Stomach (tissue), 19 donors: ENCODE data around the gene IVD. TPM values are rescaled to one million over a fixed set of nuclear protein-coding genes. Genes with fewer than 3 reads are reported as not detected.

Experiments
- DNase-seq, 2 donors: peaks; one replicate each; pipeline versions ENCODE4 v3.0.0 to v3.0.0-alpha.2; 2013 to 2019
- H3K27ac ChIP-seq, 5 donors: fragments of 200-600 bp in 4 of 5; sonication (generic) in 4 of 5; one replicate each; pipeline ENCODE4 v1.5.1; 2013 to 2019; ENCODE audit warnings: mild to moderate bottlenecking in 1 of 5, moderate library complexity in 1 of 5
- H3K27me3 ChIP-seq, 3 donors: fragments of 200-600 bp; sonication (generic); one replicate each; pipeline ENCODE4 v1.5.1; 2017 to 2019; ENCODE audit warnings: mixed run types in 1 of 3
- H3K36me3 ChIP-seq, 4 donors: fragments of 200-600 bp; sonication (generic); 1 replicate in 3 of 4; 2 replicates in 1 of 4; pipeline ENCODE4 v1.5.1; 2016 to 2019
- H3K4me1 ChIP-seq, 4 donors: fragments of 200-600 bp; sonication (generic); one replicate each; pipeline ENCODE4 v1.5.1; 2016 to 2019
- H3K4me3 ChIP-seq, 4 donors: fragments of 200-600 bp; sonication (generic) in 3 of 4; one replicate each; pipeline ENCODE4 v1.5.1; 2016 to 2019; ENCODE audit warnings: mild to moderate bottlenecking in 1 of 4
- H3K9me3 ChIP-seq, 4 donors: fragments of 200-600 bp; sonication (generic); one replicate each; pipeline ENCODE4 v1.5.1; 2016 to 2019
- CTCF ChIP-seq, 7 experiments: fragments of 450-650 bp in 4 of 7; fragments of 200-600 bp in 3 of 7; sonication (generic) in 3 of 7; IDR thresholded peaks; one replicate each; pipeline ENCODE4 v1.5.1; 2016 to 2019; ENCODE audit warnings: antibody characterized with exemption in 7 of 7, control low read depth in 2 of 7, mild to moderate bottlenecking in 1 of 7
- EP300 ChIP-seq: sonication (generic); formaldehyde crosslinking; IDR thresholded peaks from one replicate; pipeline ENCODE4 v1.6.1; 2017; ENCODE audit warnings: antibody characterized with exemption
- POLR2A ChIP-seq, 4 donors: fragments of 450-650 bp; IDR thresholded peaks; one replicate each; pipeline ENCODE4 v1.6.1; 2016; ENCODE audit warnings: antibody characterized with exemption in 4 of 4, control low read depth in 2 of 4, mild to moderate bottlenecking in 1 of 4, moderate library complexity in 1 of 4
- POLR2AphosphoS5 ChIP-seq, 3 donors: sonication (generic); formaldehyde crosslinking; IDR thresholded peaks; one replicate each; pipeline ENCODE4 v1.6.1; 2016; ENCODE audit warnings: antibody characterized with exemption in 3 of 3
- WGBS, 5 donors: extraction: QIAGEN DNeasy Blood & Tissue Kit in 3 of 5; methylation state at CpG; one replicate each; pipeline versions ENCODE4 v1.1.5 to v1.1.7; 2013 to 2018; 5-methylcytosine and 5-hydroxymethylcytosine counted together
- intact Hi-C: fragments of 100-400 bp; cut with DNase I; formaldehyde crosslinking; loops from one replicate; pipeline ENCODE4 v1.15.1; 2023; ENCODE audit warnings: low total_unique reads
- long read RNA-seq, 10 donors: transcript quantifications; one replicate each; lab custom pipeline, GENCODE V29; 2026
- polyA plus RNA-seq, 3 donors: library from polyadenylated mRNA; stranded (reverse); fragments of 200-250 nt; gene quantifications; one replicate each; pipeline ENCODE4 v1.2.3, GENCODE V29; 2013
- total RNA-seq, 5 donors: library from RNA; depleted of rRNA; stranded (reverse); fragments of >200 nt; gene quantifications; one replicate each; pipeline versions ENCODE4 v1.1.0 to v1.2.3, GENCODE V29; 2014 to 2016
- donor health status: healthy with polysubstance abuse.
- donor health status: Bipolar disorder and iron deficiency.
- donor health status: healthy.

The IVD gene
- 10 to 100 TPM; 40.9 to 78.1 (median 50.0) TPM for total RNA-seq
- polyA plus RNA-seq: 10 to 100 TPM; 26.7 to 45.1 (median 34.8) TPM
- long read RNA-seq, donor 1, transcript IVD-206 (12 exons, 1,809 nt): major isoform, 5 of 7 reads
- long read RNA-seq, donor 1, partial matches to known transcripts: 0 of 7 reads
- long read RNA-seq, donor 1, other reads (novel, unspliced or antisense): 0 of 7 reads
- long read RNA-seq, donor 2, transcript IVD-206 (12 exons, 1,809 nt): major isoform, 5 of 7 reads
- long read RNA-seq, donor 2, partial matches to known transcripts: 0 of 7 reads
- long read RNA-seq, donor 2, other reads (novel, unspliced or antisense): 0 of 7 reads
- long read RNA-seq, donor 3, partial matches to known transcripts: 6 of 9 reads
- long read RNA-seq, donor 3, other reads (novel, unspliced or antisense): 0 of 9 reads
- long read RNA-seq, donor 4, partial matches to known transcripts: 0 of 1 reads
- long read RNA-seq, donor 4, other reads (novel, unspliced or antisense): 0 of 1 reads
- long read RNA-seq, donor 5, partial matches to known transcripts: 0 of 6 reads
- long read RNA-seq, donor 5, other reads (novel, unspliced or antisense): 0 of 6 reads
- long read RNA-seq, donor 6, transcript IVD-206 (12 exons, 1,809 nt): major isoform, 12 of 56 reads
- long read RNA-seq, donor 6, partial matches to known transcripts: 40 of 56 reads
- long read RNA-seq, donor 6, other reads (novel, unspliced or antisense): 0 of 56 reads
- long read RNA-seq, donor 7, partial matches to known transcripts: 0 of 4 reads
- long read RNA-seq, donor 7, other reads (novel, unspliced or antisense): 0 of 4 reads
- long read RNA-seq, donor 8, transcript IVD-206 (12 exons, 1,809 nt): major isoform, 7 of 8 reads
- long read RNA-seq, donor 8, partial matches to known transcripts: 0 of 8 reads
- long read RNA-seq, donor 8, other reads (novel, unspliced or antisense): 0 of 8 reads
- long read RNA-seq, donor 9, partial matches to known transcripts: 0 of 3 reads
- long read RNA-seq, donor 9, other reads (novel, unspliced or antisense): 0 of 3 reads
- long read RNA-seq, donor 10, partial matches to known transcripts: 0 of 1 reads
- long read RNA-seq, donor 10, other reads (novel, unspliced or antisense): 0 of 1 reads

DNA sequence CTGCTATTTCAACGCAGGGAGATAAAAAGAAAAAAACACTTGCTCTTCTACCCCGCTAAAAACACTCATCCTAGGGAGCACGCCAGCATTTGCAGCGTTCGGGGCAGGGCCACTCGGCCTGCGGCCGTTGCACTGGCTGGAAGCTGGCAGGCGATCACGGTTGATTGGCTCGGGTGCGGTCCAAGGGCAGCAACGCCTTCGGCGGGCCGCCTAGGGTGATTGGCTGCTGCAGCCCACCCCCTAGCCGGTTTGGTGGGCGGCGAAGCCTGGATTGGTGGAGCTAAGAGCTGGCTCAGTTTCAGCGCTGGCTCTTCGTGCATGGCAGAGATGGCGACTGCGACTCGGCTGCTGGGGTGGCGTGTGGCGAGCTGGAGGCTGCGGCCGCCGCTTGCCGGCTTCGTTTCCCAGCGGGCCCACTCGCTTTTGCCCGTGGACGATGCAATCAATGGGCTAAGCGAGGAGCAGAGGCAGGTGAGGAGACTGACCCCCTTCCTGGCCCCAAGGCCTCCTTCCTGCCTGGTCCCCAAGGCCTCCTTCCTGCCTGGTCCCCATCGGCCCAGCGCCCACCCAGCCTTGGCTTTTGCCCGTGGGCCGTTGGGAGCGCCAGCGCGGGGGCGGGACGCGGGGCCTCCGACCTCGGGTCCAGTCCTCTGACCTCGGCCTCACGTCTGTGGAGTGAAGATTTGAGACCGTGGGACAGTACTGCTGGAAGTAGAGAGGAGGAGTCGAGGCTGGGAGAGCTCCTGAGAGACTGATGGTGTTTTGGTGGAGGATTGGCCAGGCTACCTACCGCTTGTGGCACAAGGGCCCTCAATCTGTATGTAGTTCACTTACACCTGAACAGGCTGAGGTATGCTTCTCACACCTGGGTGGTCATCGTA, at the start of gene IVD:
TSS of gene IVD (plus strand) at position 295 of the 881 bp plus-strand sequence. CDS start at position 328, 33 bp downstream.
- peak; percentile 96 to 98 for DNase-seq
- Histone ChIP-seq H3K27ac (peak within 1 kb of the TSS; percentile 82 to 87 (median 83)), H3K27me3 (no peaks in the 10 kb centered on the region), H3K9me3 (no peaks in the 10 kb centered on the region), H3K4me3 (peak within 1 kb of the TSS; percentile 81 to 95 (median 88)), H3K36me3 (peaks cover 14 to 34% (median 34%) of the 10 kb centered on the region in 4 donors), H3K4me1 (peaks cover 14 to 34% (median 28%) of the 10 kb centered on the region in 4 donors)
- WGBS, 5 donors: 0 to 3% (median 1%) methylated on average over 11 to 54 of the region's 54 CpGs
- intact Hi-C loops: no loop called here
- peak; percentile 52 to 87 (median 86) for TF ChIP-seq POLR2AphosphoS5 (IDR thresholded peaks at IDR 0.05)
- TF ChIP-seq CTCF (IDR thresholded peaks at IDR 0.05): no peak
- TF ChIP-seq EP300: no peak
- no peak for TF ChIP-seq POLR2A (IDR thresholded peaks at IDR 0.05)

DNA sequence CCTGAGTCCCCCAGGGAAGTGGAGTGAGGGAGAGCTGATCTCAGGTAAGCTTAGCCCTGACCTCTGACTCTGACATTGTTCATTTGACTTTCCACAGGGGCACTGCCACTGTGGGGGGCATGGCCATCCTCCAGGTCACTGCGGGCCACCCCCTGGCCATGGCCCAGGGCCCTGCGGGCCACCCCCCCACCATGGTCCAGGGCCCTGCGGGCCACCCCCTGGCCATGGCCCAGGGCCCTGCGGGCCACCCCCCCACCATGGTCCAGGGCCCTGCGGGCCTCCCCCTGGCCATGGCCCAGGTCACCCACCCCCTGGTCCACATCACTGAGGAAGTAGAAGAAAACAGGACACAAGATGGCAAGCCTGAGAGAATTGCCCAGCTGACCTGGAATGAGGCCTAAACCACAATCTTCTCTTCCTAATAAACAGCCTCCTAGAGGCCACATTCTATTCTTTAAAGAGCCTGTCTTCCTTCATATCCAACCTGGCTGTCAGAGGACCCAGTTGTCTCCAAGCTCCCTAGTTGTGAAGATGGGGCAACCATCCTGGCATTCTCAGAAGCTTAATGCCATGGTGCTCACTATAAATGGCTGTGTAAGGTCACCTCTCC, 49.5 kb upstream of the IVD start:
- Histone ChIP-seq H3K36me3 (no peaks in the 10 kb centered on the region), H3K4me1 (peaks cover 19 to 34% (median 29%) of the 10 kb centered on the region in 4 donors), H3K4me3 (no peak overlapping the region), H3K27me3 (peaks cover 0 to 10% (median 3%) of the 10 kb centered on the region in 3 donors), H3K9me3 (no peaks in the 10 kb centered on the region), H3K27ac (no peak overlapping the region)
- no peak for TF ChIP-seq EP300
- TF ChIP-seq POLR2AphosphoS5 (IDR thresholded peaks at IDR 0.05): no peak
- no peak for TF ChIP-seq CTCF (IDR thresholded peaks at IDR 0.05)
- TF ChIP-seq POLR2A (IDR thresholded peaks at IDR 0.05): no peak
- WGBS, 5 donors: 75 to 93% (median 83%) methylated on average over 5 of the region's 5 CpGs; no CpG with 5 or more reads in 1 of the 5 donors
- no peak for DNase-seq
- intact Hi-C loops: no loop called here

- no peaks in the 10 kb centered on the region for H3K36me3 ChIP-seq
- no peaks in the 10 kb centered on the region for H3K9me3 ChIP-seq
- peak overlapping the region in 2 of 4 donors; percentile 46 to 67 for H3K4me3 ChIP-seq
- intact Hi-C loops: no loop called here
- WGBS, 5 donors: 67 to 94% (median 70%) methylated on average over 1 of the region's 1 CpG
- H3K27ac ChIP-seq: no peak overlapping the region
- TF ChIP-seq EP300: no peak
- no peak for TF ChIP-seq POLR2A (IDR thresholded peaks at IDR 0.05)
- TF ChIP-seq CTCF (IDR thresholded peaks at IDR 0.05): no peak
- TF ChIP-seq POLR2AphosphoS5 (IDR thresholded peaks at IDR 0.05): no peak
- H3K4me1 ChIP-seq: peaks cover 19 to 34% (median 29%) of the 10 kb centered on the region in 4 donors
- DNase-seq: no peak
- peaks cover 0 to 10% (median 3%) of the 10 kb centered on the region in 3 donors for H3K27me3 ChIP-seq
These were observed 48.3 kb upstream of the IVD start for GRCh38 chr15:40357246-40357645.
